ENCODE measurements around the gene PIK3C2G.

Gene PIK3C2G

DNA sequence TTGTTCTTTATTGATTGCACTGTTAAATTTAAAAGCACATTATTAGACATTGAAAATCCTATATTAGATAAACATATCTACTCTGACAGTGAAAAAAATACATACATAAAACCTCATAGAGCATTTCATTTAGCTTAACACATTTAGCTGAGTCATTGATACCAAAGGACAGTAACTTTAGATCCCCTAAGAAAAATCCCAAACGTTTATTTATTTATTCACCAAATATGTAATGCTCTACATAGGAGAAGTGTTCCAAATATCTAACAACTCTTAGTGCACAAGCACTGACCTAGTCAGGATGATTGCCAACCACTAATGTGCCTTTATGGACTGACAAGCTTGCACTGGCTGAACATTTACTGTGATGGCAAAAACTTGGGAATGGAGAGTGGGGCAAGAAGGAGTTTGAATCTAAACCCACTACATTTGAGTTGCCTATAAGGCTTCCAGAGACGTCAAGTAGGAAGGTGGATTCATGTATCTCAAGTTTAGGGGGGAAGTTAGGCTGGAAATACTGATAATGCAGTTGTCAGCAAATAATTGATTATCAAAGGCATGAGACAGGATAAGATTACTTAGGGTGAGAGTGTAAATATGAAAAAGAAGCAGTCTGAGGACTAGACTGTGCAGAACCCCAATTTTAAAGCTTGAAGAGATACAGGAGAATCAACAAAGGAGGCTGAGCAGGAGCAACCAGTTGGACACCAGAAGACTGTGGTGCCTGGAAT is 320.1 kb downstream of the PIK3C2G start:
- H3K4me3 ChIP-seq (ENCODE audit: low read depth, low read length), result no peak overlapping the region
- no peak for DNase-seq (ENCODE audit: low read depth)

DNA sequence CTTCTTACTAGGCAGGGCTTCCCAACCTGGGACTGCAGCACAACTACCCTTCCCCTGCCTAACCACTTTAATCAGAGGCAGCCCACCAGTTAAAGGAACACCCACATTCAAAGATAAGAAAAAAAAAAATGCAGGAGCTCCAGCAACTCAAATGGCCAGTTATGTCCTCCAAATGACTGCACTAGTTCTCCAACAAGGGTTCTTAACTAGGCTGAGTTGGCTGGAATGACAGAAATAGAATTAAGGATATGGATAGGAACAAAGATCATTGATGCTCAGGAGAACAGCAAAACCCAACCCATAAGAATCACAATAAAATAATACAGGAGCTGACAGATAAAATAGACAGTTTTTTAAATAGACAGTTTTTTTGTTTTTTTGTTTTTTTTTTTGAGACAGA is 322.3 kb downstream of the PIK3C2G start:
- no peak overlapping the region for H3K4me3 ChIP-seq (ENCODE audit: low read depth, low read length)
- DNase-seq (ENCODE audit: low read depth), result no peak

DNA sequence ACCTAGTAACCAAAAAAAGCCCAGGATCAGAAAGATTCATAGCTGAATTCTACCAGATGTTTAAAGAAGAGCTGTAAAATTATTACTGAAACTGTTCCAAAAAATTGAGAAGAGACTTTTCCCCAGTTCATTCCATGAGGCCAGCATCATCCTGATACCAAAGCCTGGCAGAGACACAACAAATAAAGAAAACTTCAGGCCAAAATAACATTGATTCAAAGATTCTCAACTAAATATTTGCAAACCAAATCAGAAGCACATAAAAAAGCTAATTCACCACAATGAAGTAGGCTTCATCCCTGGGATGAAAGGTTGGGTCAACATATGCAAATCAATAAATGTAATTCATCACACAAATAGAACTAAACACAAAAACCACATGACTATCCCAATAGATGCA is 325.3 kb downstream of the PIK3C2G start:
- DNase-seq (ENCODE audit: low read depth), result no peak
- no peak overlapping the region for H3K4me3 ChIP-seq (ENCODE audit: low read depth, low read length)

DNA sequence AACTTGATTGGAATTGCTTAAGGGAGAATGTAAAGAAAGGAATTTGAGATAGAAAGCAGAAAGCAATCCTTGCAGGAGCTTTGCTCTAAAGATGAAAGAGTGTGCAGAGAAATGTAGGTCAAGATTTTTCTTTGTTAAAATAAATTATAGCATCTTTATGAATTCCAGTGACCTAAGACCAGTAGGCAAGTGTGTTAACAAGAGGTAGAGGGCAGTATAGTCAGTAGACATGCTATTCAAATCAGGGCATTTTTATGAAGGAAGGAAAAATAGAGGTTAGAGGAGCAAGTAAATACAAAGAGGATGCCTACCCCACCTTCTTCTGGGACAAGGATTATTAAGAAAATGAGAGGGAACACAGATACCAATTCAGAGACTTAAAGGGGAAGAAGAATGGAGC is 328.0 kb downstream of the PIK3C2G start:
- DNase-seq (ENCODE audit: low read depth), result no peak
- no peak overlapping the region for H3K4me3 ChIP-seq (ENCODE audit: low read depth, low read length)

DNA sequence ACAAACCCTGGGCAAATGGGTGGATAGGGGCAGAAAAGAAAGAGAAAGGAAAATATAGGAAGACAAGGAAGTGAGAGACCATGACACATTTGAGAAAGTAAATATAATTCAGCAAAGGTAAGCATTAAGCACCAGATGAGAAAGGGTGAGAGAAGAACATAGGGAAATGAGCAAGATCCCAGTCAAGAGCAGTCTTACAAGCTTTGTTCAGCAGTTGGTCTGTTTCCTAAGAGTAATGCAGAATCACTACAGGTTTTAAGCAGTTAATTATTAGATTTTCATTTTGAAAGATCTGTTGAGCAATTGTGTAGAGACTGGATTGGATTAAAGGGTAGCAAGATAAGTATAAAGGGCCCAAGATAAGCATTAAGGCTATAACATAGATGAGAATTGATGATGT is 330.2 kb downstream of the PIK3C2G start:
- DNase-seq (ENCODE audit: low read depth), result no peak

DNA sequence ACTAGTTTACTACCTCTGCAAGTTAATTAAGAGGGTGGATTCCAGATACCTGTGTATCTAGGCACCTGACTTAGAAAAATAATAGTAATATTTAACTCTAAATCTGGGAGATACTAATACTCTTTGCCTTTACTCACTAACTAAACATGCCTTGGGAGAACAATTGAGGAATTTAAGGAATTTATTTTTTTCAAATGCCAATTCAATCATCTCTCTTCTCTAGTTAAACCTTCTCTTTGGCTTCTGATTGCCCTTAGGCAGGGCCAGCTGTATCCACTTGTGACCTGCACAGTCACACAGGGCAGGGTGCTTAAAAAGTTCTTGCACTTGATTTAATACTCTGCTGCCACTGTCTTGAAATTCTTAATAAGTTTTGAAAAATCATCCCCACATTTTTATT is 334.1 kb downstream of the PIK3C2G start:
- DNase-seq (ENCODE audit: low read depth), result no peak
- no peak overlapping the region for H3K4me3 ChIP-seq (ENCODE audit: low read depth, low read length)

More for the DNA sequence above, 330.2 kb downstream of the PIK3C2G start:
- no peak overlapping the region for H3K4me3 ChIP-seq (ENCODE audit: low read depth, low read length)

DNA sequence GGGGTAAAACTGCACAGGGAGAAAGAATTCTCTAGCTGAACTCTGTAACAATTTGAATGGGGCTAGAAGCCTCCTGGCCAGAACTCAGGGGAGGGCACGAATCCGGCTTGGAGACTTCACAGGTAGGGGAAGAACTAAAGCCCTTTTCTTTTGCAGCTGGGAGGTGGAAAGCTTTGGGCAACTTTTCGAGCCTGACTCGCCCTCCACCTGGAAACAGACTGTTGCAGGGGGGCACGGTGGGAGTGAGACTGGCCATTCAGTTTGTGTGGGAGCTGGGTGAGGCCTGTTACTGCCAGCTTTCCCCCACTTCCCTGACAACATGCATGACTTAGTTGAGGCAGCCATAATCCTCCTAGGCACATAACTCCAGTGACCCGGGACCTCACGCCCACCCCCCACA is 340.6 kb downstream of the PIK3C2G start:
- no peak overlapping the region for H3K4me3 ChIP-seq (ENCODE audit: low read depth, low read length)
- no peak for DNase-seq (ENCODE audit: low read depth)

DNA sequence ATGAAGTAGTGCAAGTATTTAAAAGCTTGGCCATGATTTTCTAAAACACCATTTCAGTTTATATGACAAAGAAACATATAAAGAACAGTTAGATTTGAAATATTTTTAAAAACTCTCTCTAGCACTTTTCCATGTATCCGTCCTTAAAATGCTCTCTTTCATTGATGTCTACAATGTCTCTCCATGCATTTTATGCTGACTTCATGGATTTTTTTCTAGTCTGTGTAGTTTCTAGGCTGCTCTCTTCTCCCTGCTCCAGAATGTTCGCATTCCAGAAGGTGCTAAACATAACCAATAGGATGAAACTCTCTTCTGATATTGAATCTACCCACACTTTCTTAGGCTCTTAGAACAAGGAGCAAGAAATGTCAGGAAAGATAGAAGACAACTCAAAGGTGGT is 351.7 kb downstream of the PIK3C2G start:
- H3K4me3 ChIP-seq (ENCODE audit: low read depth, low read length), result no peak overlapping the region
- DNase-seq (ENCODE audit: low read depth), result no peak

DNA sequence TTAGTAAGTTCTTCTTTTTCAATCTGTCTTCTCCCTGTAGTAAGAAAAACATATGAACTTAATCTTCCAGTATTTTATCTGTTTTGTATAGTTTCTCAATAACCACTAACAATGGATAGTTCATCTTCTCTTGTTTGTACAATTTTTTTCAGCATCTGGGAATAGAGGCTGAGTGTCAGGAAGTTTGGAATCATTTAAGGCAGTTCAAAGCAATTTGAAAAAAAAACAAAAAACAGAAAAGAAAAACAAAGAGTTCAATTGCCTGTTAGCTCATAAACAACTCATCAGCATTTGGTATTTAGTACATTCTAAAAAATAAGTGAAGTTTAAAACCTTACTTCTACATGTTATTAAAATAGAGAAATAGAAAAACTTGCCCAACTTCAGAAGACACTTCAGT is 359.7 kb downstream of the PIK3C2G start:
- no peak for DNase-seq (ENCODE audit: low read depth)
- no peak overlapping the region for H3K4me3 ChIP-seq (ENCODE audit: low read depth, low read length)

DNA sequence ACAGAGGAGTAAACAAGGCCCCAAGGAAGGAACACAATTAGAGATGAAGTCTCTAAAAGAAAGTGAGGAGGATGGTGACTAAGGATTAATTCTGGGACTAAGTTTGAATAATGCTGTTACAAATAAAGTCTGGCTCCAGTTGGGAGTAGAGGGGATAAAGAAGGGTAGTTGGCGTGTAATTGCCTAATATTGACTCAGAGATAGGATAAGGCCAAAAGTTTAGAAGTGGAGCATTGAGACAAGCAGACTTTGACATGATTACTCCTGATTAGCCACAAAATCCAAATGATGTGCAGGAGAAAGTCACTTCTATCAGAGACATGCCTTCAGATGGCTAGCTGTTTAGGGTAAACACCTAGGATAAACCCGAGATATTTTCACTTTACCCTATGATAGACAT is 368.1 kb downstream of the PIK3C2G start:
- no peak overlapping the region for H3K4me3 ChIP-seq (ENCODE audit: low read depth, low read length)
- DNase-seq (ENCODE audit: low read depth), result no peak

DNA sequence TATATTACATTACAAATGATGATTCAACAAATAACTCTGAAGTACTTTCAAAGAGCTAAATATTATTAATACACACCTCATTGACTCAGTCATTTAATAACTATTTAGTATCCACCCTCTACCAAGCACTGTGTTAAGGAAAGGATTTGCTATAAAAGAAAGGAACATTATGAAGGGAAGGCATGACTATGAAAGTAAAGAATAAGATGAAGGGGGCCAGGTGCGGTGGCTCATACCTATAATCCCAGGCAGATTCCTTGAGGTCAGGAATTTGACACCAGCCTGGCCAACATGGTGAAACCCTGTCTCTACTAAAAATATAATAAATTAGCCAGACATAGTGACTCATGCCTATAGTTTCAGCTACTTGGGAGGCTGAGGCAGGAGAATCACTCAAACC is 368.6 kb downstream of the PIK3C2G start:
- DNase-seq (ENCODE audit: low read depth), result peak; percentile 3

DNA sequence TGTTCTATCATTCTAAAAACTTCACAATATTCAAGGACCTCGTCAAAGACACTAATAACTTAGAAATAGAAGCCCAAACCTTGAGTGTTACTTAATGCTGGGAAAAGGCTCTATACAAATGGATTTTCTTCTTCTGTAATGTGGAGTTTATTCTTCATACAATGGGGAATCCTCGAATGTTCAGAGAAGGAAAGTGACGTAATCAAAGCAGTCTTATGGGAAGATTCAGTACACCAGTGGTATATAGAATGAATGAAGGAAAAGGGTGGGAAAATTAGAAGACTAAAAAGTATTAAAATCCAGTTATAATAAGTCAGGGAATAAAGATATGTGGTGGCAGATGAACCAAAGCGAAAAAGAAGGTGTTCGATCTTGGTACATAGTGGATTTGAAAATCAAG is 370.0 kb downstream of the PIK3C2G start:
- H3K4me3 ChIP-seq (ENCODE audit: low read depth, low read length), result no peak overlapping the region
- no peak for DNase-seq (ENCODE audit: low read depth)

More for the DNA sequence above, 368.6 kb downstream of the PIK3C2G start:
- no peak overlapping the region for H3K4me3 ChIP-seq (ENCODE audit: low read depth, low read length)

DNA sequence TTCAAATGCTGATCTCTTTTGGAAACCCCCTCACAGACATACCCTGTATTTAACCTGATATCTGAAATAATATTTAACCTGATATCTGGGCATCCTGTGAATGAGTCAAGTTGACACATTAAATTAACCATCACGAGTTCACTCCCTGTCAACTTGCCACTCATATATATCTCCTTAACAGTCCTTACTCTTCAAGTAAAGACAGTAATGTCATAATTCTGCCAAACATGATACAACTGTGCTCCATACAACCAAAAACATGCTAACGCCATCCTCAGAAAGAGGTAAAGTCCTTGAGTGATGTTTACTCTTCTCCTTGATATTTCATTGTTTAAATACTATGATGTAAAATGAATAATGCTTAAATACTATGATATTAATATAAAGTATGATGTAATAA is 371.5 kb downstream of the PIK3C2G start:
- H3K4me3 ChIP-seq (ENCODE audit: low read depth, low read length), result no peak overlapping the region
- no peak for DNase-seq (ENCODE audit: low read depth)

DNA sequence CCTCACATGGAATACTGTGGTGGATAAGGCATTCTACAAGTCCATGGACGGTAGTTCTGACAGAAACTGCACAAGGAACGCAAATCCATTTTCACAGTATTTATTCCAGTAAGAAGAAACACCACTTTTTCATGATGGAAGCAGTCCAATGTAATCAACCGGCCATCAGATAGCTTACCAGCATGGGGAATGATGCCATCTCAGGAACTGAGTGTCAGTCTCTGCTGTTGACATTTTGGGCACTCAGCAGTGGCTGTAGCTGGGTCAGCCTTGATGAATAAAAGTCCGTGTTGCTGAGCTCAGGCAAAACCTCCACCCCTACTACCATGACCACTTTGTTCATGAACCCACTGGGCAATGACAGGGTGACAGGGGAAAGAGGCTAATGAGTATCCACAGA is 373.1 kb downstream of the PIK3C2G start:
- no peak for DNase-seq (ENCODE audit: low read depth)
- H3K4me3 ChIP-seq (ENCODE audit: low read depth, low read length), result no peak overlapping the region

DNA sequence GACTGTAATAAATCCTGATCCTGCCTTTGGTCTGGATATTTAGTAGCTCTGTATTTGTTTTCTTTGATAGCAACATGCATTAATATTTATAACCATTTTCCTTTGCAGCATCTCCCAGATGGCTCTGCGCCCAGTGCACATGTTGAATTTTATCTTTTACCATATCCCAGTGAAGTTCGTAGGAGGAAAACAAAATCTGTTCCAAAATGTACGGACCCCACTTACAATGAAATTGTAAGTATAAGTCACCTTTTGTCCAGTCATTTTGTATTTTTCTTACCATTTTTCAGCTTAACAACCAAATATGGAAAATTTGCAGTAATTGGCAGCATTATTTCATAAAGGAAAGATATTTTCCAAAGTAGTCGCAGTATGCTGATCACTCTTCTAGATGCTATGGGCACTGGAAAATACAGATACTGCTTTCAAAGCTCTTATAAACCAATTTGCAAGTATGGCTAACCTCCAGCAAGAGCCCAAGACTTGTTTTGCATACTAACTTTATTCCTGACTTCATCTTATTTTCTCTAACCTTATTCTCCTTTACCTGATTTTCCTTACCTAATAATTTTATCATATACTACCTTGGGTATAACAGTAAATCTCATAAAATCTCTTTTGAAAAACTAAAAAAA is 379.1 kb downstream of the PIK3C2G start:
- H3K4me3 ChIP-seq (ENCODE audit: low read depth, low read length), result no peak overlapping the region
- no peak for DNase-seq (ENCODE audit: low read depth)

DNA sequence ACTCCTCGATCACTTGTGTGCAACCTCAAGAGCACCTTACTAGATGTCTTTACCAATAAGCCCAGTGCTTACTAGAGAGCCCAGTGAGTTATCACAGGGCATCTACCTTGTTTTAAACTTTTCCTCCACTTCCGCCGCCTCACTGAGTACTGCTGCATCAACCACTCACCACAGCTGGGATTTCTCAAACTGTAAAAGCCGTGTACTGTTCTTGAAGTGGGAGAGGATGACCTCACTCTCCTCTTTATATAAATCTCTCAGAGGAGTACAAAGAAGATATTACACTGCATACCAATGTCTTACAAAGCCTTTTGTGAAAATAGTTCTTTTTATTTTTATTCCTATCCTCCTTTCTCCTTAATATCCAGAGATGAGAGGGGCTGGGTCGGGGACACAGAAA is 382.4 kb downstream of the PIK3C2G start:
- peak; percentile 57 for DNase-seq (ENCODE audit: low read depth)
- no peak overlapping the region for H3K4me3 ChIP-seq (ENCODE audit: low read depth, low read length)

DNA sequence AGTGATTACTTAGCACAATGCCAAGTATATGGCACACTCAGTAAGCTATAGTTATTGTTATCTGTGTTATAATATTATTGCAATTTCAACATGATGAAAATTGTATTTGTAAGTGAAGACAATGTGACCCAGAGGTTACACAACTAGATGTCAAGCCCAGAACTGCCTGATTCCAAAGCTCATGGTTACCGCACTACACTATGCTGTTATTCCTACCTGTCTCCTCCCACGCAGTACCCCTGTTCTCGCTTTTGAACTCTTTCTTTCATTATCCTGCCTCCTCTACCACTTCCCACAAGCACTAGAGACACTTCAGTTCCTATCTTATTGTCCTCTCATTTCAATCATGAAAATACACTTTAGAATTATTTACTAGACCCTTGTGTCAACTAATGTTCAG is 383.2 kb downstream of the PIK3C2G start:
- no peak overlapping the region for H3K4me3 ChIP-seq (ENCODE audit: low read depth, low read length)
- no peak for DNase-seq (ENCODE audit: low read depth)

DNA sequence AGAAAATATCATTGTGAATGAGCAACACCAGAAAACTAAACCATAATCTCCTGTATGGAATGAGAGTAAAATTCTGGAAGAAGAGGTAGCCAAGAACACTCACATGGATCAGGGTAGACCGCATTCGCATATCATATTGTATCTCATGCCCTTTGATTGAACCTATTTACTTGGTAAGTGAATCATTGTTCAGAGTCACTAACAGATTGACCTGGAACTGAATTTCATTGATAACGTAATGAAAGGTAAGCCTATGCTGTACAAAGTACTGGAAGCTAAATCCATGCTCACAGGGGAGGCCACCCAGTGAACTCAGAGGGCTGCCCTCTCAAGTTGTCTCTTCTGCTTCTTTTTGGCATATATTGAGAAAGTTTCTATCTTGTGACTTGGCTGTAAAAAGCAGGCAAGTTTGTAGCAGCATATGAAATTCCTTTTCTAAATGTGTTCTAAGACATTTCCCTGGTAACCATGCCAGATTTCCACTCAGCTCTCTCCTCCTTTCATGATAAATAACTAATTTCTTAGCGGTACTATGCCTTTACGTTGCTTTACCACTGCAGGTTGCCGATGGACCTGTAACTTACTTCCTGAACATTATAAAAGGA is 385.1 kb downstream of the PIK3C2G start:
- DNase-seq (ENCODE audit: low read depth), result no peak
- H3K4me3 ChIP-seq (ENCODE audit: low read depth, low read length), result no peak overlapping the region

DNA sequence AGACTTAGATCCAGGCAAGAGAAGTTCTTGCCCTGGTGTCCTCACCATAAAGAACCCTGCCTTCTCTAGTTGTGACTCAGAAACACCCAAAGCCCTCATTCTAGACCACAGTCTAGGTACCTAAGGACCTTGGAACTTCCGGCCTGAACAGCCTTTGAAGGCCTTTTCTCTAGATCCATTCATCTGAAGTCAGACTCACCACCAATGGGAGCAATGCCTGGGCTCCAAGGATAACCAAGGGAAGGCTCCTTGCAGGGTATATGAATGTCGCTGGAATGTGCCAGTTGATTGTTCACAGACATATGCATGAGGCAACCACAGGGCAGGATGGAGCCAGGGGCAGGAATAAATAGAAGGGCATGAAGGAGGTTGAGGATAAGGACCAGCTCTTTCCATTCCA is 390.2 kb downstream of the PIK3C2G start:
- DNase-seq (ENCODE audit: low read depth), result no peak
- H3K4me3 ChIP-seq (ENCODE audit: low read depth, low read length), result no peak overlapping the region

DNA sequence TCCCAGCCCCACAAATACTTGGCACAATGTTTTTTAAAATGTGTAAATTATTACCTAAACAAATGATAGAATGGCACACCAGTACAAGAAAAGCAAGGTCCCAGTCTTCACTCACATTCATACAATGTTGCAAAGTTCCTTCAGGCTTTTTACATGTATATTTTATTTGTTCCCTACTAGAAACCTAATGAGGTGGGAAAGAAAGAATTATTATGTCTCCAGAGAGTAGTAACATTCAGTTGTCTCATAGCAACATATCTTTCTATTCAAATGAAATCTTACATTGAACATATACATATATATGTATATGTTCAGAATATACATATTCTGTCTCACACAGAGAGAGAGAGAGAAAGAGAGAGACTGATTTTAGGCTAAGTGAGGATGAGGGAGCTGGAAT is 391.3 kb downstream of the PIK3C2G start:
- no peak for DNase-seq (ENCODE audit: low read depth)
- H3K4me3 ChIP-seq (ENCODE audit: low read depth, low read length), result no peak overlapping the region

DNA sequence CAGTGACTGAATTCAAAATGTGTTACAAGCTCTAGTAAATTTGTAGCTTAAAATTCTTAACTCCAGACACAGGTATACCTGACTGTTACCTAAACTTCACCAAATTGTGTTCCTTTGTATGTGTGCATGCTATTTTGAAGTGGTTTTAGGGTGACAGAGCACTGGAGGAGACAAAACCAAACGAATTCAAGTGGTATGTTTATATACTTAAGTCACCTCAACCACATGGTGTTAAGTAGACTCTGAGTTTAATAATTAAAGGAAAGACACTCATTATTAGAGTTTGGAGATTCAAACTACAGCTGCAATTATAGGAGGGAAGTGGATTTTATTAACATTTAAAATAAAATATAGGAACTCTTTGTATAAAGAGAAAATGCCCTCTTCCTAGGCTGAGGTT is 392.1 kb downstream of the PIK3C2G start:
- no peak for DNase-seq (ENCODE audit: low read depth)

More for the DNA sequence above, 392.1 kb downstream of the PIK3C2G start:
- no peak overlapping the region for H3K4me3 ChIP-seq (ENCODE audit: low read depth, low read length)

All from skeletal muscle cell (primary cell).